K562 (cell line): ENCODE data around the gene NIM1K. TPM values are rescaled to one million over a fixed set of nuclear protein-coding genes. Genes with fewer than 3 reads are reported as not detected.

Source experiments
- ATAC-seq: fragments of 200-7000 bp; cut with Tn5 transposase; 3 replicates; pipeline ENCODE4 v1.9.1; 2020; ENCODE audit warnings: moderate library complexity
- BruUV-seq: library from RNA; stranded (reverse); fragments of 400-500 nt; replicated peaks from 2 replicates; lab custom pipeline; 2021; lab: Mats Ljungman, UMichigan
- CTCF ChIA-PET: fragments of 300-600 bp; formaldehyde crosslinking; extraction: SDS; loops from one replicate; lab custom pipeline; 2021; ENCODE audit warnings: low intra/inter-chr PET ratio; lab: Yijun Ruan, JAX
- POLR2A ChIA-PET: fragments of 300-600, 350-650 bp; sonication (Branson Sonifier 250); formaldehyde crosslinking; extraction: SDS; loops from one replicate; lab custom pipeline; 2021; ENCODE audit warnings: antibody characterized with exemption, inconsistent platforms; lab: Yijun Ruan, JAX
- DNase-seq, 4 experiments: peaks; one replicate each; pipeline versions ENCODE4 v3.0.0 to v3.0.0-alpha.2; 2011 to 2018; ENCODE audit warnings: low spot score in 3 of 4, mixed read lengths in 3 of 4; ENCODE audit errors: extremely low read depth in 1 of 4
- FAIRE-seq: peaks from 2 replicates; lab custom pipeline; 2011; peaks lifted over from hg19 to GRCh38; lab: Jason Lieb, UNC
- H2AFZ ChIP-seq: 2 replicates; pipeline ENCODE4 v1.6.0; 2011; ENCODE audit warnings: low read depth, low read length, control low read depth, inconsistent platforms
- H3K27ac ChIP-seq: fragments of 200-600 bp; 3 replicates; pipeline ENCODE4 v1.8.0; 2011; ENCODE audit warnings: low read depth, mild to moderate bottlenecking, control low read depth, inconsistent platforms, low read length, moderate library complexity, mixed read lengths; ENCODE audit errors: extremely low read depth
- H3K27me3 ChIP-seq, 2 experiments: fragments of 300-600 bp in 1 of 2; 2 replicates in 1 of 2; 3 replicates in 1 of 2; pipeline versions ENCODE4 v1.6.0 to v1.8.0; 2011; ENCODE audit warnings: inconsistent platforms in 2 of 2, low read length in 2 of 2, mild to moderate bottlenecking in 1 of 2, mixed read lengths in 1 of 2, moderate library complexity in 1 of 2; ENCODE audit not compliant: control insufficient read depth in 2 of 2, insufficient read depth in 2 of 2
- H3K36me3 ChIP-seq: fragments of 300-600 bp; 3 replicates; pipeline ENCODE4 v1.8.0; 2011; ENCODE audit warnings: mild to moderate bottlenecking, low read length, inconsistent platforms; ENCODE audit not compliant: control insufficient read depth, insufficient read depth
- H3K4me1 ChIP-seq, 2 experiments: fragments of 200-600 bp in 1 of 2; replicated peaks in 1 of 2; 2 replicates in 1 of 2; 3 replicates in 1 of 2; pipeline versions ENCODE4 v1.5.1 to v1.8.0; 2011; ENCODE audit warnings: inconsistent platforms in 2 of 2, low read length in 2 of 2, mild to moderate bottlenecking in 1 of 2, mixed read lengths in 1 of 2, moderate library complexity in 1 of 2; ENCODE audit not compliant: control insufficient read depth in 2 of 2, insufficient read depth in 2 of 2
- H3K4me2 ChIP-seq: 2 replicates; pipeline ENCODE4 v1.6.1; 2011; ENCODE audit warnings: low read length, control low read depth, inconsistent platforms, mixed read lengths; ENCODE audit not compliant: insufficient read depth
- H3K4me3 ChIP-seq: fragments of 200-600 bp; sonication (generic), shearing (Covaris generic); 2 replicates; pipeline ENCODE4 v1.5.1; 2016; ENCODE audit warnings: control low read depth, inconsistent platforms
- H3K79me2 ChIP-seq: fragments of 200-600 bp; 3 replicates; pipeline ENCODE4 v1.8.0; 2011; ENCODE audit warnings: low read length, inconsistent platforms; ENCODE audit not compliant: control insufficient read depth, insufficient read depth
- H3K9ac ChIP-seq, 2 experiments: 2 replicates each; pipeline versions ENCODE4 v1.6.0 to v1.6.1; 2011; ENCODE audit warnings: low read depth in 2 of 2, low read length in 2 of 2, control low read depth in 1 of 2, inconsistent platforms in 1 of 2, mild to moderate bottlenecking in 1 of 2, mixed read lengths in 1 of 2; ENCODE audit not compliant: insufficient read depth in 1 of 2
- H3K9me1 ChIP-seq: one replicate; pipeline ENCODE4 v1.6.0; 2011; ENCODE audit warnings: inconsistent platforms, mild to moderate bottlenecking, low read length, moderate library complexity; ENCODE audit not compliant: control insufficient read depth, insufficient read depth
- H3K9me3 ChIP-seq: replicated peaks from 2 replicates; pipeline ENCODE4 v1.5.1; 2011; ENCODE audit warnings: low read depth, low read length, inconsistent platforms; ENCODE audit not compliant: control insufficient read depth, insufficient read depth
- H4K20me1 ChIP-seq: replicated peaks from 2 replicates; pipeline ENCODE4 v1.6.1; 2011; ENCODE audit warnings: low read length, inconsistent platforms, mixed read lengths; ENCODE audit not compliant: control insufficient read depth, insufficient read depth
- ELF4 ChIP-seq: fragments of 450-650 bp; formaldehyde crosslinking; IDR thresholded peaks from 2 replicates; pipeline ENCODE4 v1.4.0; 2022; ENCODE audit warnings: missing genetic modification characterization
- FIP1L1 ChIP-seq: fragments of 200-400 bp; formaldehyde crosslinking; IDR thresholded peaks from 2 replicates; pipeline ENCODE4 v1.6.1; 2018; ENCODE audit warnings: mild to moderate bottlenecking, low read depth, low read length; ENCODE audit not compliant: poor library complexity, severe bottlenecking
- FOXJ2 ChIP-seq: fragments of 200-800 bp; sonication (Bioruptor generic); IDR thresholded peaks from 2 replicates; pipeline ENCODE4 v1.6.1; 2016; ENCODE audit warnings: missing genetic modification characterization, missing compliant biosample characterization
- FOXJ3 ChIP-seq: sonication (generic); formaldehyde crosslinking; IDR thresholded peaks from 2 replicates; pipeline ENCODE4 v1.4.0; 2020; ENCODE audit warnings: mild to moderate bottlenecking, missing genetic modification reagents
- HNRNPH1 ChIP-seq: fragments of 200-400 bp; formaldehyde crosslinking; optimal IDR thresholded peaks from 2 replicates; pipeline ENCODE3; 2017; ENCODE audit warnings: low read depth, mild to moderate bottlenecking, low read length, moderate library complexity
- HNRNPUL1 ChIP-seq: fragments of 200-400 bp; formaldehyde crosslinking; IDR thresholded peaks from 2 replicates; pipeline ENCODE4 v1.6.1; 2017; ENCODE audit warnings: low read length
- JUND ChIP-seq, 2 experiments: IDR thresholded peaks; 2 replicates in 1 of 2; 3 replicates in 1 of 2; pipeline ENCODE4 v1.6.1; 2011; ENCODE audit warnings: borderline replicate concordance in 2 of 2, low read depth in 2 of 2, low read length in 2 of 2, improper control_type of control experiment in 1 of 2, missing biosample characterization in 1 of 2, missing genetic modification characterization in 1 of 2, missing genetic modification reagents in 1 of 2
- KDM5B ChIP-seq: fragments of 200-600 bp; sonication (generic); IDR thresholded peaks from 2 replicates; pipeline ENCODE4 v1.6.1; 2012; ENCODE audit warnings: low read depth, mild to moderate bottlenecking, moderate library complexity, low read length, control low read depth, inconsistent platforms; ENCODE audit not compliant: insufficient replicate concordance
- KLF13 ChIP-seq: fragments of 450-650 bp; IDR thresholded peaks from 2 replicates; pipeline ENCODE4 v1.6.1; 2016; ENCODE audit warnings: missing genetic modification characterization, low read depth, mild to moderate bottlenecking, missing compliant biosample characterization, moderate library complexity, borderline replicate concordance
- MAFG ChIP-seq: fragments of 450-650 bp; conservative IDR thresholded peaks from 2 replicates; pipeline ENCODE4 v1.6.1; 2016; ENCODE audit warnings: missing genetic modification characterization, missing compliant biosample characterization
- NFIX ChIP-seq: fragments of 250-450 bp; sonication (Bioruptor Pico); IDR thresholded peaks from 2 replicates; pipeline ENCODE4 v1.4.0; 2020; ENCODE audit warnings: low read depth, mild to moderate bottlenecking, moderate library complexity
- PHB2 ChIP-seq: fragments of 450-650 bp; IDR thresholded peaks from 2 replicates; pipeline ENCODE4 v1.6.1; 2017; ENCODE audit warnings: low read depth
- PHF21A ChIP-seq: fragments of 450-650 bp; IDR thresholded peaks from 2 replicates; pipeline ENCODE4 v1.6.1; 2017; ENCODE audit warnings: low read depth, borderline replicate concordance
- SREBF1 ChIP-seq: fragments of 150-350 bp; IDR thresholded peaks from 2 replicates; pipeline ENCODE4 v1.6.1; 2014; ENCODE audit warnings: antibody characterized with exemption, low read depth, low read length, borderline replicate concordance
- ZNF274 ChIP-seq: IDR thresholded peaks from 2 replicates; pipeline ENCODE4 v1.6.1; 2011; ENCODE audit warnings: low read depth, mild to moderate bottlenecking, low read length, moderate library complexity, borderline replicate concordance
- ZNF551 ChIP-seq: fragments of 250-450 bp; sonication (Bioruptor Pico); IDR thresholded peaks from 2 replicates; pipeline ENCODE4 v1.5.0; 2021; ENCODE audit warnings: mild to moderate bottlenecking, moderate library complexity
- ZNF699 ChIP-seq: fragments of 250-450 bp; sonication (Bioruptor Pico); IDR thresholded peaks from 2 replicates; pipeline ENCODE4 v1.8.0; 2021; ENCODE audit warnings: mild to moderate bottlenecking, moderate library complexity; ENCODE audit not compliant: insufficient replicate concordance
- WGBS: fragments of 100-300 bp; shearing (Covaris generic); methylation state at CpG from one replicate; pipeline ENCODE4 v1.1.6; 2016; ENCODE audit warnings: low coverage, mixed read lengths; ENCODE audit not compliant: insufficient coverage; ENCODE audit errors: missing lambda C conversion rate; 5-methylcytosine and 5-hydroxymethylcytosine counted together
- in situ Hi-C: fragments of 300-500 bp; cut with MboI; formaldehyde crosslinking; loops from 4 replicates; pipeline ENCODE4 v1.15.0; 2018; ENCODE audit warnings: inconsistent platforms, mixed read lengths
- intact Hi-C: fragments of 100-400 bp; cut with micrococcal nuclease; formaldehyde crosslinking; loops from 2 replicates; pipeline ENCODE4 v1.14.2; 2022
- polyA plus RNA-seq, 8 experiments: library from polyadenylated mRNA; depleted of rRNA in 4 of 8; stranded (reverse) in 5 of 8; unstranded in 3 of 8; fragments of >200 nt; fragmentation: Nextera tagmentation in 2 of 8; fragmentation: Illumina TruSeq in 1 of 8; extraction: Ambion mirVana in 2 of 8; extraction: Trizol in 1 of 8; gene quantifications; 2 replicates each; pipeline versions ENCODE4 v1.2.1 to v1.2.3, GENCODE V29; 2011 to 2014; ENCODE audit warnings: inconsistent platforms in 1 of 8, missing spikeins in 1 of 8
- total RNA-seq, 7 experiments: library from RNA; depleted of rRNA in 6 of 7; stranded (reverse); fragments of >200 nt in 6 of 7; fragmentation: Illumina TruSeq in 2 of 7; extraction: Trizol in 2 of 7; gene quantifications; 2 replicates each; pipeline versions ENCODE4 v1.2.1 to v1.2.3, GENCODE V29; 2011 to 2021; ENCODE audit warnings: low replicate concordance in 1 of 7
- TF ChIP-seq, protein P1 (sequence below): fragments of 250-450 bp; sonication (Bioruptor Pico); IDR thresholded peaks from 2 replicates; pipeline ENCODE4 v1.4.0; 2020; ENCODE audit warnings: mild to moderate bottlenecking, moderate library complexity, borderline replicate concordance

Gene NIM1K
- total and polyA plus RNA-seq, 9 of the 15 experiments (the other 6 are each of a cell fraction or from before 2014, with no cell fraction given): 0.03 to 0.34 (median 0.08) TPM; not detected in 3

DNA sequence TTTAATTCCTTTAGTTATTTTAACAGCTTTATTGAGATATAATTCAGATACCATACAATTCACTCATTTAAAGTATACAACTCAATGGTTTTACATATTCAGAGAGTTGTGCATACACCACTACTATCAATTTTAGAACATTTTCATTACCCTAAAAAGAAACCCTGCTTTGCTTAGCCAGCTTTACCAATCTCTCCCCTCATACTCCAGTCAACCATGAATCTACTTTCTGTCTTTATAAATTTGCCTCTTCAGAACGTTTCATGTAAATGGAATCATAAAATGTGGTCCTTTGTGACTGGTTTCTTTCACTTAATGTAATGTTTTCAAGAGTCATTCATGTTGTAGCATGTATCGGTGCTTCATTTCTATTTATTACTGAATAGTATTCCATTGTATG is 24.9 kb downstream of the NIM1K start:
- Histone ChIP-seq H3K36me3 (no peaks in the 10 kb centered on the region), H3K27me3 (no peaks in the 10 kb centered on the region), H3K4me1 (peaks cover 19 to 25% of the 10 kb centered on the region in 2 experiments), H3K9ac (no peak overlapping the region), H3K9me1 (no peaks in the 10 kb centered on the region), H3K9me3 (0 out of 2 replicates have a peak, but pooled peaks cover 2% of the 10 kb centered on the region), H3K4me2 (no peak overlapping the region), H2AFZ (no peak overlapping the region), H3K79me2 (no peaks in the 10 kb centered on the region), H3K4me3 (no peak overlapping the region), H3K27ac (no peak overlapping the region), H4K20me1 (no peaks in the 10 kb centered on the region)
- 49% methylated on average over 2 of the region's 2 CpGs for WGBS
- in situ Hi-C loops: no loop called here
- FAIRE-seq: no peak
- BruUV-seq: no TSS peak
- TF ChIP-seq JUND (IDR thresholded peaks at IDR 0.05; ENCODE audit: borderline replicate concordance, low read depth, low read length): no peak
- TF ChIP-seq JUND (tag; IDR thresholded peaks at IDR 0.05; ENCODE audit: borderline replicate concordance, low read depth, low read length): no peak
- TF ChIP-seq FOXJ3 (CRISPR knock-in tag): no peak
- no peak for TF ChIP-seq PHB2
- TF ChIP-seq ZNF551 (CRISPR knock-in tag): no peak
- no peak for TF ChIP-seq HNRNPH1
- TF ChIP-seq, protein P1, sequence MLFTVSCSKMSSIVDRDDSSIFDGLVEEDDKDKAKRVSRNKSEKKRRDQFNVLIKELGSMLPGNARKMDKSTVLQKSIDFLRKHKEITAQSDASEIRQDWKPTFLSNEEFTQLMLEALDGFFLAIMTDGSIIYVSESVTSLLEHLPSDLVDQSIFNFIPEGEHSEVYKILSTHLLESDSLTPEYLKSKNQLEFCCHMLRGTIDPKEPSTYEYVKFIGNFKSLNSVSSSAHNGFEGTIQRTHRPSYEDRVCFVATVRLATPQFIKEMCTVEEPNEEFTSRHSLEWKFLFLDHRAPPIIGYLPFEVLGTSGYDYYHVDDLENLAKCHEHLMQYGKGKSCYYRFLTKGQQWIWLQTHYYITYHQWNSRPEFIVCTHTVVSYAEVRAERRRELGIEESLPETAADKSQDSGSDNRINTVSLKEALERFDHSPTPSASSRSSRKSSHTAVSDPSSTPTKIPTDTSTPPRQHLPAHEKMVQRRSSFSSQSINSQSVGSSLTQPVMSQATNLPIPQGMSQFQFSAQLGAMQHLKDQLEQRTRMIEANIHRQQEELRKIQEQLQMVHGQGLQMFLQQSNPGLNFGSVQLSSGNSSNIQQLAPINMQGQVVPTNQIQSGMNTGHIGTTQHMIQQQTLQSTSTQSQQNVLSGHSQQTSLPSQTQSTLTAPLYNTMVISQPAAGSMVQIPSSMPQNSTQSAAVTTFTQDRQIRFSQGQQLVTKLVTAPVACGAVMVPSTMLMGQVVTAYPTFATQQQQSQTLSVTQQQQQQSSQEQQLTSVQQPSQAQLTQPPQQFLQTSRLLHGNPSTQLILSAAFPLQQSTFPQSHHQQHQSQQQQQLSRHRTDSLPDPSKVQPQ (CRISPR knock-in tag): no peak
- no peak for TF ChIP-seq SREBF1
- TF ChIP-seq HNRNPUL1: no peak
- no peak for TF ChIP-seq ZNF699 (CRISPR knock-in tag)
- TF ChIP-seq NFIX (CRISPR knock-in tag): no peak
- TF ChIP-seq ELF4: no peak
- TF ChIP-seq KLF13: no peak
- no peak for TF ChIP-seq KDM5B
- TF ChIP-seq FIP1L1: no peak
- TF ChIP-seq FOXJ2 (tag): no peak
- no peak for TF ChIP-seq PHF21A
- TF ChIP-seq MAFG (tag): no peak
- no peak for TF ChIP-seq ZNF274
- no peak for DNase-seq
- ChIA-PET POLR2A (no interaction called here), CTCF (no interaction called here)
- ATAC-seq: no peak
- intact Hi-C loops: no loop called here
